Endothelial cell of umbilical vein (primary cell): ENCODE data around the gene ELOVL5. TPM values are rescaled to one million over a fixed set of nuclear protein-coding genes. Genes with fewer than 3 reads are reported as not detected.

ENCODE experiments used
- BruUV-seq: library from RNA; stranded (reverse); fragments of 400-500 nt; replicated peaks from 2 replicates; lab custom pipeline; 2021; lab: Mats Ljungman, UMichigan
- CTCF ChIA-PET: fragments of 300-600, 350-600 bp; sonication (Branson Sonifier 250); formaldehyde crosslinking; loops from one replicate; lab custom pipeline; 2021; ENCODE audit warnings: antibody characterized with exemption, inconsistent platforms; lab: Charles Lee
- POLR2A ChIA-PET: fragments of 300-600, 350-600 bp; sonication (Branson Sonifier 250); formaldehyde crosslinking; loops from one replicate; lab custom pipeline; 2021; ENCODE audit warnings: antibody characterized with exemption, inconsistent platforms; lab: Charles Lee
- DNase-seq: peaks from one replicate; pipeline ENCODE4 v3.0.0-alpha.2; 2011; ENCODE audit warnings: low read depth, low spot score
- FAIRE-seq: peaks from 2 replicates; lab custom pipeline; 2011; peaks lifted over from hg19 to GRCh38; lab: Jason Lieb, UNC
- H2AFZ ChIP-seq: 2 replicates; pipeline ENCODE4 v1.6.0; 2012; ENCODE audit warnings: low read depth, low read length, control low read depth, inconsistent platforms
- H3K27ac ChIP-seq: 2 replicates; pipeline ENCODE4 v1.5.1; 2011; ENCODE audit warnings: low read depth, mild to moderate bottlenecking, control low read depth, low read length, moderate library complexity; ENCODE audit not compliant: insufficient read depth
- H3K27me3 ChIP-seq, 2 experiments: 2 replicates each; pipeline versions ENCODE4 v1.6.0 to v1.6.1; 2011; ENCODE audit warnings: low read length in 2 of 2, mixed read lengths in 1 of 2; ENCODE audit not compliant: control insufficient read depth in 2 of 2, insufficient read depth in 2 of 2
- H3K36me3 ChIP-seq, 2 experiments: 2 replicates in 1 of 2; 3 replicates in 1 of 2; pipeline ENCODE4 v1.5.1; 2011; ENCODE audit warnings: low read length in 2 of 2, mild to moderate bottlenecking in 1 of 2, moderate library complexity in 1 of 2; ENCODE audit not compliant: control insufficient read depth in 2 of 2, insufficient read depth in 2 of 2; ENCODE audit errors: extremely low read depth in 1 of 2
- H3K4me1 ChIP-seq: 3 replicates; pipeline ENCODE4 v1.5.1; 2011; ENCODE audit warnings: mild to moderate bottlenecking, low read length; ENCODE audit not compliant: control insufficient read depth, insufficient read depth; ENCODE audit errors: extremely low read depth
- H3K4me2 ChIP-seq: 2 replicates; pipeline ENCODE4 v1.6.1; 2011; ENCODE audit warnings: low read length, control low read depth, mixed read lengths; ENCODE audit not compliant: insufficient read depth
- H3K4me3 ChIP-seq, 3 experiments: fragments of 200-600 bp in 1 of 3; sonication (generic), shearing (Covaris generic) in 1 of 3; replicated peaks in 1 of 3; 2 replicates each; pipeline ENCODE4 v1.5.1; 2011 to 2016; ENCODE audit warnings: control low read depth in 3 of 3, low read length in 3 of 3, mild to moderate bottlenecking in 2 of 3, inconsistent platforms in 1 of 3, low read depth in 1 of 3, moderate library complexity in 1 of 3; ENCODE audit not compliant: insufficient read depth in 1 of 3
- H3K79me2 ChIP-seq: 2 replicates; pipeline ENCODE4 v1.6.0; 2012; ENCODE audit warnings: low read length, inconsistent platforms; ENCODE audit not compliant: control insufficient read depth, insufficient read depth
- H3K9ac ChIP-seq: replicated peaks from 2 replicates; pipeline ENCODE3; 2011; ENCODE audit warnings: low read length, control low read depth; ENCODE audit not compliant: insufficient read depth; ENCODE audit errors: extremely low read depth
- H3K9me1 ChIP-seq: replicated peaks from 3 replicates; pipeline ENCODE4 v1.6.0; 2011; ENCODE audit warnings: mild to moderate bottlenecking, low read length; ENCODE audit not compliant: control insufficient read depth, insufficient read depth; ENCODE audit errors: extremely low read depth
- H3K9me3 ChIP-seq: replicated peaks from 2 replicates; pipeline ENCODE4 v1.5.1; 2012; ENCODE audit warnings: low read length, inconsistent platforms; ENCODE audit not compliant: control insufficient read depth, insufficient read depth
- H4K20me1 ChIP-seq: replicated peaks from 2 replicates; pipeline ENCODE3; 2011; ENCODE audit warnings: mild to moderate bottlenecking, low read length; ENCODE audit not compliant: control insufficient read depth, insufficient read depth; ENCODE audit errors: extremely low read depth
- CTCF ChIP-seq, 2 donors: IDR thresholded peaks; 1 replicate in 1 of 2; 2 replicates in 1 of 2; pipeline ENCODE4 v1.5.1; 2011; ENCODE audit warnings: low read length in 2 of 2, mild to moderate bottlenecking in 2 of 2, moderate library complexity in 2 of 2, control low read depth in 1 of 2, inconsistent platforms in 1 of 2, low read depth in 1 of 2; ENCODE audit not compliant: insufficient read depth in 1 of 2; ENCODE audit errors: extremely low read depth in 1 of 2
- EZH2 ChIP-seq: IDR thresholded peaks from 2 replicates; pipeline ENCODE4 v1.6.1; 2012; ENCODE audit warnings: borderline replicate concordance, low read depth, mild to moderate bottlenecking, moderate library complexity, low read length, inconsistent platforms; ENCODE audit not compliant: severe bottlenecking
- FOS ChIP-seq: IDR thresholded peaks from 2 replicates; pipeline ENCODE4 v1.6.1; 2011; ENCODE audit warnings: mild to moderate bottlenecking, low read length, moderate library complexity, borderline replicate concordance; ENCODE audit not compliant: insufficient read depth
- GATA2 ChIP-seq: IDR thresholded peaks from 2 replicates; pipeline ENCODE4 v1.7.0; 2011; ENCODE audit warnings: low read depth, mild to moderate bottlenecking, moderate library complexity, mixed read lengths, low read length; ENCODE audit not compliant: insufficient read length, insufficient read depth
- JUN ChIP-seq: IDR thresholded peaks from 2 replicates; pipeline ENCODE4 v1.6.1; 2011; ENCODE audit warnings: borderline replicate concordance, low read depth; ENCODE audit not compliant: insufficient read length, insufficient read depth
- MAX ChIP-seq: IDR thresholded peaks from 2 replicates; pipeline ENCODE4 v1.6.1; 2011; ENCODE audit not compliant: insufficient read depth, insufficient read length
- MYC ChIP-seq: IDR thresholded peaks from one replicate; pipeline ENCODE4 v1.6.1; 2011; ENCODE audit warnings: mild to moderate bottlenecking, low read depth, low read length
- POLR2A ChIP-seq: IDR thresholded peaks from 2 replicates; pipeline ENCODE4 v1.6.1; 2012; ENCODE audit warnings: low read depth, mild to moderate bottlenecking, control low read depth, low read length
- POLR2AphosphoS5 ChIP-seq: IDR thresholded peaks from 2 replicates; pipeline ENCODE4 v1.6.1; 2012; ENCODE audit warnings: low read depth, mild to moderate bottlenecking, control low read depth, low read length, moderate library complexity; ENCODE audit not compliant: insufficient read depth
- dilution Hi-C: fragments of 300-500 bp; cut with MboI; formaldehyde crosslinking; loops from one replicate; pipeline ENCODE4 v1.15.0; 2019; ENCODE audit warnings: low sequenced_read_pairs; ENCODE audit not compliant: extremely low pct_ligation_motif_present
- intact Hi-C: fragments of 100-400 bp; cut with micrococcal nuclease; formaldehyde crosslinking; loops from one replicate; pipeline ENCODE4 v1.10.0; 2022
- polyA plus RNA-seq, 4 experiments: library from polyadenylated mRNA; depleted of rRNA in 3 of 4; stranded (reverse) in 3 of 4; unstranded in 1 of 4; fragments of >200 nt; gene quantifications; 2 replicates each; pipeline versions ENCODE4 v1.2.1 to v1.2.3, GENCODE V29; 2011 to 2012; ENCODE audit warnings: missing spikeins in 1 of 4
- total RNA-seq: library from RNA; stranded (reverse); gene quantifications from 2 replicates; pipeline ENCODE4 v1.2.3, GENCODE V29; 2021

Gene ELOVL5
- total and polyA plus RNA-seq, 2 donors (not counting 3 experiments of a cell fraction or from before 2014, with no cell fraction given): 85.9 to 140 TPM

GRCh38 chr6:53325785-53326184, 23.0 kb downstream of the ELOVL5 start:
- H3K9me3 ChIP-seq: no peaks in the 10 kb centered on the region
- no peak overlapping the region for H3K4me3 ChIP-seq
- FAIRE-seq (no peak), DNase-seq (no peak)
- no peaks in the 10 kb centered on the region for H3K36me3 ChIP-seq
- peaks cover 98% of the 10 kb centered on the region for H3K79me2 ChIP-seq
- ChIA-PET POLR2A (no interaction called here), CTCF (interaction anchor here (1.1 to 1.9 kb wide), 3 partner anchors 7 to 31 kb away, joined by 3 to 7 read pairs (median 5); no protein-coding TSS in a partner anchor)
- peaks cover 13% of the 10 kb centered on the region for H4K20me1 ChIP-seq
- H3K4me2 ChIP-seq: no peak overlapping the region
- H3K27ac ChIP-seq: no peak overlapping the region
- intact Hi-C loops (no loop called here), dilution Hi-C loops (no loop called here)
- peaks cover 5% of the 10 kb centered on the region for H3K9me1 ChIP-seq
- H3K27me3 ChIP-seq: no peaks in the 10 kb centered on the region
- H3K9ac ChIP-seq: no peak overlapping the region
- no TSS peak for BruUV-seq
- TF ChIP-seq POLR2AphosphoS5 (no peak), GATA2 (no peak), MYC (no peak), JUN (no peak), FOS (no peak), POLR2A (no peak), EZH2 (no peak), CTCF (IDR thresholded peaks at IDR 0.05; ENCODE audit: extremely low read depth in 1 of 2, insufficient read depth in 1 of 2, low read depth in 1 of 2, low read length in 2 of 2) (no peak), MAX (no peak)
- no peak overlapping the region for H2AFZ ChIP-seq
- H3K4me1 ChIP-seq: peaks cover 14% of the 10 kb centered on the region
